ENCODE data around the gene GOLGA3. TPM values are rescaled to one million over a fixed set of nuclear protein-coding genes. Genes with fewer than 3 reads are reported as not detected.
"Not testable (repeated sequence)": the region's sequence is repeated elsewhere in the genome, so short reads cannot be mapped to it uniquely, and the experiment has no call there.

The GOLGA3 gene
- polyA plus RNA-seq, 1 donor, result 40.5 TPM

- no peak for DNase-seq (ENCODE audit: low read depth)
Measured at GRCh38 chr12:132847363-132848356, 19.0 kb upstream of the GOLGA3 start.

- DNase-seq (ENCODE audit: low read depth), result not testable (repeated sequence)
Measured at GRCh38 chr12:132844681-132845080, 16.0 kb upstream of the GOLGA3 start.

- no peak for DNase-seq (ENCODE audit: low read depth)
Measured at GRCh38 chr12:132842449-132843045, 13.9 kb upstream of the GOLGA3 start.

DNA sequence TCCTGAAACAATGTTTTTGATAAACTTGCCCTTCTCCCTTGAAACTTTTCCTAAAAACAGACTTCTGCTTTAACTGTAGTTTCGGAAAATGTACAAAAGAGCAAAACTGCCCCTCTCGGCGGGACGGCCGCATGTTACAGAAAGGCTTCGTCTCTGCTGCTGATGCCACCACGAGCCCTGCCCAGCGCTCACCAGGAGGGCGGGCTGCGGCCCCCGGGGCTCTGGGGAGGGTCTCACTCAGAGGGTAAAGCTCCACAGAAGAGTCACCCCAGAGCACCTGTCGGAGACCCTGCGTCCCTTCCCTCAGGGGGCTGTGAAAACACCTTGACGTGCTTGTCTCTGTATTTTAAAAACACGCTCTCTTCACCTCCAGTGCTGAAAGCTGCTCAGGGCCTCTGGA lies 12.5 kb upstream of the GOLGA3 start:
- no peak for DNase-seq (ENCODE audit: low read depth)

DNA sequence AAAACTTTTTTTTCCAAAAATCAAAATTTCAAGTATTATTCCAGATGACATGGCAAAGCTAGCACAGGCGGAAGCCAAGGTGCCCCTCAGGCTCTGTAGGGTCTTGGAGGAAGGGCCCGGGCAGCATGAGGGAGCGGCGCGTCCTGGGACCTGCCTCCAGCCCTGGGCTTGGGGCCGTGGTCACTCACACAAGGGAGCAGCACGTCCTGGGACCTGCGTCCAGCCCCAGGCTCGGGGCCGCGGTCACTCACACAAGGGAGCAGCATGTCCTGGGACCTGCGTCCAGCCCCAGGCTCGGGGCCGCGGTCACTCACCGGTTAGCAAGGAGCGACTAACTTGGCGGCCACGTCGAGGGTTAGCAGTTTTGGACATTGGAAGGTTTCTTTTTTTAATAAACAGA lies 11.9 kb upstream of the GOLGA3 start:
- no peak for DNase-seq (ENCODE audit: low read depth)

DNA sequence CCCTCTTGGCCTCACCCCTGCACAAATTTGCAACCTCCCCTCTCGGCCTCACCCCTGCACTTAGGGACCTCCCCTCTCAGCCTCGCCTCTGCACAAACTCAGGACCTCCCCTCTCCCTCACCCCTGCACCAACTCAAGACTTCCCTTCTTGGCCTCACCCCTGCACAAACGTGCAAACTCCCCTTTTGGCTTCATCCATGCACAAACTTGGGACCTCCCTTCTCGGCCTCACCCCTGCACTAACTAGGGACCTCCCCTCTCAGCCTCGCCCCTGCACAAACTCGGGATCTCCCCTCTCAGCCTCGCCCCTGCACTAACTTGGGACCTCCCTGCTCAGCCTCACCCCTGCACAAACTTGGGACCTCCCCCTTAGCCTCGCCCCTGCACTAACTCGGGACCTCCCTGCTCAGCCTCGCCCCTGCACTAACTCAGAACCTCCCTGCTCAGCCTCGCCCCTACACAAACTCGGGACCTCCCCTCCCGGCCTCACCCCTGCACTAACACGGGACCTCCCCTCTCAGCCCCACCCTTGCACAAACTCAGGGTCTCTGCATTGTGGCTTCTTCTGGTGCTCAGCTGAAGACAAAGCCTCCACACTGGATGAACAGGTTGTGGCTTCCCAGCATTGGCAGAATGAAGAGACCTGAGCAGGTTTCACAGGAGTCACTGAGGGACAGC lies 11.0 kb upstream of the GOLGA3 start:
- no peak for DNase-seq (ENCODE audit: low read depth)

DNA sequence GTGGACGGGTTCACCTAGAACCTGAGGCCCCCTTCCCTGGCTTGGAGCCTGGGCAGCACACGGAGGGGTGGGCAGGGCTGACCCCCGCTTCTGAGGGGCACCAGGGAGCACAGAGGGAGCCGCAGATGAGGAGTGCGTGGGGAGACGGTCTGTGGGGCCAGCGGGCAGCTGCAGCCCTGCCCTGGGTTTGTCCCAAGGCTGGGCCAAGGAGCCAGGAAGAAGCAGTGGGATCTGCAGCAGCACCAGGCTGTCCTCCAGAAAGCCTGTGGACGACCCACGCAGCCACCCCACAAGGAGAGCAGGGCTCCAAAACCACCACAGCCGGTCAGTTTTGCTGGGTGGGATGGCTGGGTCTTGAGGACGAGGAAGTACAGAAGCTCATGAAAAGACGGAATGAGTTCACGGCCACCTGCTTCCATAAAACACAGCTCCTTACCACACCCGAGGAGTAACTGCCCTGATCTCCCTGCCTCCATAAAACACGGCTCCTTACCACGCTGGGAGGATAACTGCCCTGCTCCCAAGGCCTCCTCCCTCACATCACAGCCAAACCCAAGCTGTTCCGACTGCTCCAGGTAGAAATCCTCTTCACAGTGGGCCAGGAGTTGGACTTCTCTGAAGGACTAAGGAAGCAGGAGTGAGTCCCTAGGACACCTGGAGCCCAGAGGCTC lies 9.9 kb upstream of the GOLGA3 start:
- no peak for DNase-seq (ENCODE audit: low read depth)

GRCh38 chr12:132837693-132838409 lies 9.2 kb upstream of the GOLGA3 start:
- no peak for DNase-seq (ENCODE audit: low read depth)

- DNase-seq (ENCODE audit: low read depth), result no peak
Measured at GRCh38 chr12:132836795-132837331, 8.2 kb upstream of the GOLGA3 start.

DNA sequence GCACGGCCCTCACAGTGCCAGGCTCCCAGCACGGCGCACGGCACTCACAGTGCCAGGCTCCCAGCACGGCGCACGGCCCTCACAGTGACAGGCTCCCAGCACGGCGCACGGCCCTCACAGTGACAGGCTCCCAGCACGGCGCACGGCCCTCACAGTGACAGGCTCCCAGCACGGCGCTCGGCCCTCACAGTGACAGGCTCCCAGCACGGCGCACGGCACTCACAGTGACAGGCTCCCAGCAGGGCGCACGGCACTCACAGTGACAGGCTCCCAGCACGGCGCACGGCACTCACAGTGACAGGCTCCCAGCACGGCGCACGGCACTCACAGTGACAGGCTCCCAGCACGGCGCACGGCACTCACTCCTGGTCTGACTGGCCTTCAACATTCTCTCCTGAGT lies 7.6 kb upstream of the GOLGA3 start:
- DNase-seq (ENCODE audit: low read depth), result not testable (repeated sequence)

- DNase-seq (ENCODE audit: low read depth), result no peak
Measured at GRCh38 chr12:132835076-132836025, 6.7 kb upstream of the GOLGA3 start.

DNA sequence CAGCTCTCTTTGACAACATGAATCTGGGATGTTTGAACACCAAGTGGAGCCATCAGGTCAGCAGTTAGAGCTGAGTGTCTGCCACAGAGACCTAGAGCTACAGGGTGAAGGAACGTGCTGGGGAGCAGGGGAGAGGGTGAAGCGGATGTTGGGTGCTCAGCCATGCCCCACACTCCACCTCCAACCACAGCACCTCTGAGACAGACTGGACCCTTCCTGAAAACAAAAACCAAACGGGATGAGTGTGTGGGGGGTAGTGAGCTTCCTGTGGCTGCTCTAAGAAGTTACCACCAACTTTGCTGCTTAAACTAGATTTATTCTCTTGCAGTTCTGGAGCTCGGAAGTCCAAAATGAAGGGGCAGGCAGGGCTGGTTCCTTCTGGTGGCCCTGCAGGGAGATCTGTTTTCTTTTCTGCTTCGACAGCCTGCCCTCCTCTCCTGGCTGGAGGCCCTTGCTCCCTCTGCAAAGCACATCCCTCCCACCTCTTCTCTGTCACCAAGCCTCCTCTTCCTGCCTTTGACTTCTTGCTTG lies 5.6 kb upstream of the GOLGA3 start:
- no peak for DNase-seq (ENCODE audit: low read depth)

DNA sequence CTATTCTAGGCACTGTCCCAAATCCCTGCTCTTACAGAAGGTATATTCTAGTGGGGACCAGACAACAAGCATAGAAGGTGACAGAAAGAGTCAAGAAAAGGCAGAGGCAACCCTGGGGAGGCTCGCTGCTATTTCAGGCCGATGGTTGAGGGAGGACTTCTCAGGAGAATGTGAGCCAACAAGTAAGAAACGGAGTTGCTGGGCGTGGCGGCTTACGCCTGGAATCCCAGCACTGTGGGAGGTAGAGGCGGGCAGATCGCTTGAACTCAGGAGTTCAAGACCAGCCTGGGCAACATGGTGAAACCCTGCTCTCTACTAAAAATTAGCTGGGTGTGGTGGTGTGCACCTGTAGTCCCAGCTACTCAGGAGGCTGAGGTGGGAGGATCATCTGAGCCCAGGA lies 4.7 kb upstream of the GOLGA3 start:
- DNase-seq (ENCODE audit: low read depth), result no peak

GRCh38 chr12:132831771-132832170 lies 3.1 kb upstream of the GOLGA3 start:
- no peak for DNase-seq (ENCODE audit: low read depth)

GRCh38 chr12:132827763-132828703 lies 636 bp downstream of the GOLGA3 start:
- no peak for DNase-seq (ENCODE audit: low read depth)

DNA sequence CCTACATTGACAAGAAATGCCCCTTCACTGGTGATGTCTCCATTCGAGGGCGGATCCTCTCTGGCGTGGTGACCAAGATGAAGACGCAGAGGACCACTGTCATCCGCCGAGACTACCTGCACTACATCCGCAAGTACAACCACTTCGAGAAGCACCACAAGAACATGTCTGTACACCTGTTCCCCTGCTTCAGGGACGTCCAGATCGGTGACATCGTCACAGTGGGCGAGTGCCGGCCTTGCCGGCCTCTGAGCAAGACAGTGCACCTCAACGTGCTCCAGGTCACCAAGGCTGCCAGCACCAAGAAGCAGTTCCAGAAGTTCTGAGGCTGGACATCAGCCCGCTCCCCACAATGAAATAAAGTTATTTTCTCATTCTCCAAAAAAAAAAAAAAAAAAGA lies 2.8 kb downstream of the GOLGA3 start:
- no peak for DNase-seq (ENCODE audit: low read depth)

DNA sequence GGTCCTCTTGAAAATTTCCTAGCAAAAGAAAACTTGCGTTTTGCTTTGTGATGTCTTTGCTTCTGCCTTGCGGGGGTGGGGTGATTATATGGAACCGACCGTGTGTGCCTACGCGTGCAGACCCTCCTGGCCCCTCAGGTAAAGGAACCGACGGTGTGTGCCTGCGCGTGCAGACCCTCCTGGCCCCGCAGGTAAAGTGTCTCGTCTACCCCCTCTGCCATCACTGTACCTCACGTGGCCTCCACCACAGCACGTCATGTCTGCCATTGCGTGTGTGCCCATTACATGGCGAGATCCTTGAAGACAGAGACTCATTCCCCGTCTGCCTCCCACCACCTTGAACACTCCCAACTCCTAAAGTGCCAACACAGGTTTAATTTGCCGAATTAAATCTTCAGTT lies 3.6 kb downstream of the GOLGA3 start:
- no peak for DNase-seq (ENCODE audit: low read depth)

DNA sequence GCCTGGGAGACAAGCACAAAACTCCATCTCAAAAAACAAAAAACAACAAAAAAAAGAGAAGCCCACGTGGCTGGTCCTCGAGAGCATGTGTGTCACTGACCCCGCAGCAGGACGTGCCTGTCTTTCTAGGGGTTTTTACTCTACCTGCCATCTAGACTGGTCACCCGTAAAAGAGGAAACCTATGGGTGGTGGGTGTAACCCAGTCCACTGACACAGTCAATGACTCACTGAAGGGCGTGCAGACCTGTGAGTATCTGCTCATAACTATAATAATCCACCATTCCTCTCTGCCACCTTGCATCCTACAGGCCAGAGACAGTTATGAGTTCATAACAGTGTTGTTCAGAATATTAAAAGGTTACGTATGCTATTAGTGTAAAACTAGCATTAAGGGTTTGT lies 4.6 kb downstream of the GOLGA3 start:
- no peak for DNase-seq (ENCODE audit: low read depth)
